Keratinocyte (primary cell): Measurements from ENCODE around the gene ADGRB2. TPM values are rescaled to one million over a fixed set of nuclear protein-coding genes. Genes with fewer than 3 reads are reported as not detected.

ENCODE experiments used
- DNase-seq: peaks from one replicate; pipeline ENCODE4 v3.0.0-alpha.2; 2011; ENCODE audit warnings: low read depth, missing footprints, low spot score
- FAIRE-seq: peaks from 2 replicates; lab custom pipeline; 2011; peaks lifted over from hg19 to GRCh38; lab: Jason Lieb, UNC
- H2AFZ ChIP-seq: 2 replicates; pipeline ENCODE4 v1.6.0; 2012; ENCODE audit warnings: low read length, control low read depth, inconsistent platforms; ENCODE audit not compliant: control insufficient read depth
- H3K27ac ChIP-seq: 2 replicates; pipeline ENCODE4 v1.5.1; 2011; ENCODE audit warnings: low read length; ENCODE audit not compliant: control insufficient read depth, insufficient read depth
- H3K27me3 ChIP-seq: 3 replicates; pipeline ENCODE4 v1.6.0; 2011; ENCODE audit warnings: low read length; ENCODE audit not compliant: control insufficient read depth, insufficient read depth; ENCODE audit errors: extremely low read depth
- H3K36me3 ChIP-seq, 2 experiments: 2 replicates in 1 of 2; 3 replicates in 1 of 2; pipeline ENCODE4 v1.5.1; 2011; ENCODE audit warnings: low read length in 2 of 2, mild to moderate bottlenecking in 1 of 2; ENCODE audit not compliant: control insufficient read depth in 2 of 2, insufficient read depth in 2 of 2; ENCODE audit errors: extremely low read depth in 1 of 2
- H3K4me1 ChIP-seq: 3 replicates; pipeline ENCODE4 v1.5.1; 2011; ENCODE audit warnings: low read length; ENCODE audit not compliant: control insufficient read depth, insufficient read depth; ENCODE audit errors: extremely low read depth
- H3K4me2 ChIP-seq: 3 replicates; pipeline ENCODE4 v1.6.0; 2011; ENCODE audit warnings: low read depth, low read length; ENCODE audit not compliant: control insufficient read depth, insufficient read depth; ENCODE audit errors: extremely low read depth
- H3K4me3 ChIP-seq, 3 experiments: fragments of 200-600 bp in 1 of 3; sonication (generic) in 1 of 3; 2 replicates in 2 of 3; 3 replicates in 1 of 3; pipeline ENCODE4 v1.5.1; 2011 to 2016; ENCODE audit warnings: low read length in 3 of 3, mild to moderate bottlenecking in 3 of 3, control low read depth in 2 of 3, inconsistent platforms in 1 of 3, low read depth in 1 of 3, mixed read lengths in 1 of 3, mixed run types in 1 of 3, moderate library complexity in 1 of 3; ENCODE audit not compliant: control insufficient read depth in 2 of 3, insufficient read depth in 2 of 3; ENCODE audit errors: extremely low read depth in 1 of 3
- H3K79me2 ChIP-seq: 2 replicates; pipeline ENCODE4 v1.6.0; 2012; ENCODE audit warnings: low read length; ENCODE audit not compliant: control insufficient read depth, insufficient read depth
- H3K9ac ChIP-seq: 3 replicates; pipeline ENCODE4 v1.6.0; 2011; ENCODE audit warnings: low read length; ENCODE audit not compliant: control insufficient read depth, insufficient read depth; ENCODE audit errors: extremely low read depth
- H3K9me1 ChIP-seq: 3 replicates; pipeline ENCODE4 v1.6.0; 2011; ENCODE audit warnings: low read length; ENCODE audit not compliant: control insufficient read depth, insufficient read depth; ENCODE audit errors: extremely low read depth
- H3K9me3 ChIP-seq: 2 replicates; pipeline ENCODE4 v1.5.1; 2012; ENCODE audit warnings: low read depth, low read length; ENCODE audit not compliant: control insufficient read depth
- H4K20me1 ChIP-seq: 3 replicates; pipeline ENCODE4 v1.6.0; 2011; ENCODE audit warnings: low read length; ENCODE audit not compliant: control insufficient read depth, insufficient read depth; ENCODE audit errors: extremely low read depth
- CTCF ChIP-seq, 3 experiments: IDR thresholded peaks in 1 of 3; conservative IDR thresholded peaks in 1 of 3; optimal IDR thresholded peaks in 1 of 3; 2 replicates in 2 of 3; 3 replicates in 1 of 3; pipeline versions ENCODE3 to v1.5.1; 2011; ENCODE audit warnings: low read length in 3 of 3, mild to moderate bottlenecking in 3 of 3, moderate library complexity in 2 of 3, control low read depth in 1 of 3, inconsistent platforms in 1 of 3; ENCODE audit not compliant: insufficient read depth in 2 of 3; ENCODE audit errors: extremely low read depth in 1 of 3
- EZH2 ChIP-seq: IDR thresholded peaks from one replicate; pipeline ENCODE4 v1.6.1; 2012; ENCODE audit warnings: inconsistent platforms, mild to moderate bottlenecking, low read length, moderate library complexity
- dilution Hi-C: fragments of 300-500 bp; cut with MboI; formaldehyde crosslinking; loops from one replicate; pipeline ENCODE4 v1.7.0; 2020; ENCODE audit warnings: low sequenced_read_pairs; ENCODE audit not compliant: extremely low pct_ligation_motif_present
- polyA plus RNA-seq, 5 experiments: library from polyadenylated mRNA; depleted of rRNA in 3 of 5; stranded (reverse) in 3 of 5; stranded (forward) in 1 of 5; unstranded in 1 of 5; fragments of >200 nt; gene quantifications; 1 replicate in 1 of 5; 2 replicates in 3 of 5; 3 replicates in 1 of 5; pipeline versions ENCODE4 v1.2.1 to v1.2.3, GENCODE V29; 2011 to 2012; ENCODE audit warnings: missing spikeins in 2 of 5, low read depth in 1 of 5, low replicate concordance in 1 of 5

Gene ADGRB2
- polyA plus RNA-seq, 1 donor (not counting 4 experiments of a cell fraction or from before 2014, with no cell fraction given), result 0.68 TPM

- no peak overlapping the region for H3K4me2 ChIP-seq
- dilution Hi-C loops, result no loop called here
- H2AFZ ChIP-seq, result no peak overlapping the region
- no peaks in the 10 kb centered on the region for H3K36me3 ChIP-seq
- FAIRE-seq, result no peak
- H3K79me2 ChIP-seq, result no peaks in the 10 kb centered on the region
- TF ChIP-seq EZH2, result no peak
- TF ChIP-seq CTCF (optimal IDR thresholded peaks at IDR 0.05 in 1 of 3, IDR thresholded peaks at IDR 0.05 in 1 of 3, conservative IDR thresholded peaks at IDR 0.05 in 1 of 3; ENCODE audit: extremely low read depth in 1 of 3, insufficient read depth in 2 of 3, low read length in 3 of 3), result no peak
- no peak overlapping the region for H3K9ac ChIP-seq
- no peaks in the 10 kb centered on the region for H3K27me3 ChIP-seq
- H3K9me3 ChIP-seq, result no peaks in the 10 kb centered on the region
- H3K4me1 ChIP-seq, result peaks cover 8% of the 10 kb centered on the region
- no peak overlapping the region for H3K27ac ChIP-seq
- H4K20me1 ChIP-seq, result no peaks in the 10 kb centered on the region
- no peak overlapping the region for H3K4me3 ChIP-seq
- DNase-seq, result no peak
- no peaks in the 10 kb centered on the region for H3K9me1 ChIP-seq
Observed at GRCh38 chr1:31732343-31732742, 31.8 kb downstream of the ADGRB2 start.

GRCh38 chr1:31731049-31731565 lies 33.0 kb downstream of the ADGRB2 start:
- dilution Hi-C loops, result no loop called here
- no peak overlapping the region for H3K4me3 ChIP-seq
- no peak overlapping the region for H3K4me2 ChIP-seq
- H3K9me3 ChIP-seq, result no peaks in the 10 kb centered on the region
- no peaks in the 10 kb centered on the region for H3K27me3 ChIP-seq
- H3K27ac ChIP-seq, result no peak overlapping the region
- H3K9ac ChIP-seq, result no peak overlapping the region
- no peaks in the 10 kb centered on the region for H3K9me1 ChIP-seq
- H2AFZ ChIP-seq, result no peak overlapping the region
- TF ChIP-seq CTCF (optimal IDR thresholded peaks at IDR 0.05 in 1 of 3, IDR thresholded peaks at IDR 0.05 in 1 of 3, conservative IDR thresholded peaks at IDR 0.05 in 1 of 3; ENCODE audit: extremely low read depth in 1 of 3, insufficient read depth in 2 of 3, low read length in 3 of 3) (no peak), EZH2 (no peak)
- H3K4me1 ChIP-seq, result peaks cover 4% of the 10 kb centered on the region
- FAIRE-seq (no peak), DNase-seq (no peak)
- no peaks in the 10 kb centered on the region for H3K79me2 ChIP-seq
- H3K36me3 ChIP-seq, result no peaks in the 10 kb centered on the region
- no peaks in the 10 kb centered on the region for H4K20me1 ChIP-seq
